Natural killer cell treated with Interleukin-12 subunit alpha and Interleukin-12 subunit beta and Interleukin-15 and Interleukin-18, amount 100 ng/mL, for 72 hours (primary cell): ENCODE data around the gene B4GALT1. TPM values are rescaled to one million over a fixed set of nuclear protein-coding genes. Genes with fewer than 3 reads are reported as not detected.
A peak's percentile ranks its signal among the peaks of the same experiment; 100 is the strongest.

ENCODE experiments used
- ATAC-seq, 2 donors: fragments of 150-1000 bp; cut with Tn5 transposase in 1 of 2; sonication (Bioruptor Pico), chemical (Tn5 transposase) in 1 of 2; 2 replicates each; pipeline ENCODE4 v1.10.0; 2021
- DNase-seq: peaks from one replicate; pipeline ENCODE4 v3.0.0; 2022; ENCODE audit warnings: low spot score
- H3K27ac Mint-ChIP-seq, 2 donors: 1 replicate in 1 of 2; 2 replicates in 1 of 2; pipeline ENCODE4 v1.8.0; 2022; ENCODE audit warnings: mixed read lengths in 2 of 2, mild to moderate bottlenecking in 1 of 2, moderate library complexity in 1 of 2
- H3K27me3 Mint-ChIP-seq, 2 donors: 1 replicate in 1 of 2; 2 replicates in 1 of 2; pipeline ENCODE4 v1.8.0; 2022; ENCODE audit warnings: mixed read lengths in 2 of 2
- H3K36me3 Mint-ChIP-seq: one replicate; pipeline ENCODE4 v1.8.0; 2022; ENCODE audit warnings: mixed read lengths
- H3K4me1 Mint-ChIP-seq, 2 donors: 1 replicate in 1 of 2; 2 replicates in 1 of 2; pipeline ENCODE4 v1.8.0; 2022; ENCODE audit warnings: low read depth in 2 of 2, mixed read lengths in 2 of 2, mild to moderate bottlenecking in 1 of 2
- H3K4me3 Mint-ChIP-seq: one replicate; pipeline ENCODE4 v1.8.0; 2022; ENCODE audit warnings: mixed read lengths
- H3K9me3 Mint-ChIP-seq: 2 replicates; pipeline ENCODE4 v1.8.0; 2022; ENCODE audit warnings: mixed read lengths
- total RNA-seq, 2 donors: library from RNA; stranded (reverse); gene quantifications; one replicate each; pipeline ENCODE4 v1.2.3, GENCODE V29; 2022

The B4GALT1 gene
- total RNA-seq, 2 donors from 2014 or later = 51.4 to 90.6 TPM

- DNase-seq = no peak
- ATAC-seq = no peak
- Mint-ChIP-seq H3K4me3 (no peak overlapping the region), H3K9me3 (no peaks in the 10 kb centered on the region), H3K4me1 (peaks cover 4 to 6% of the 10 kb centered on the region in 2 donors), H3K27ac (no peak overlapping the region), H3K36me3 (no peaks in the 10 kb centered on the region), H3K27me3 (peaks cover 0 to 5% of the 10 kb centered on the region in 2 donors)
Measured at GRCh38 chr9:33190021-33190705, 23.0 kb upstream of the B4GALT1 start.

GRCh38 chr9:33189331-33189791, 22.2 kb upstream of the B4GALT1 start:
- Mint-ChIP-seq H3K4me3 (no peak overlapping the region), H3K27ac (no peak overlapping the region), H3K36me3 (no peaks in the 10 kb centered on the region), H3K27me3 (peaks cover 0 to 5% of the 10 kb centered on the region in 2 donors), H3K9me3 (no peaks in the 10 kb centered on the region), H3K4me1 (peaks cover 4 to 6% of the 10 kb centered on the region in 2 donors)
- ATAC-seq = no peak
- DNase-seq = no peak

GRCh38 chr9:33188711-33189110, 21.6 kb upstream of the B4GALT1 start:
- H3K27ac Mint-ChIP-seq = no peak overlapping the region
- no peak overlapping the region for H3K4me3 Mint-ChIP-seq
- no peaks in the 10 kb centered on the region for H3K9me3 Mint-ChIP-seq
- no peaks in the 10 kb centered on the region for H3K36me3 Mint-ChIP-seq
- peaks cover 4 to 6% of the 10 kb centered on the region in 2 donors for H3K4me1 Mint-ChIP-seq
- H3K27me3 Mint-ChIP-seq = peaks cover 0 to 5% of the 10 kb centered on the region in 2 donors
- ATAC-seq = no peak
- DNase-seq = no peak

GRCh38 chr9:33187519-33188218, 20.5 kb upstream of the B4GALT1 start:
- peaks cover 4 to 6% of the 10 kb centered on the region in 2 donors for H3K4me1 Mint-ChIP-seq
- ATAC-seq = no peak

DNA sequence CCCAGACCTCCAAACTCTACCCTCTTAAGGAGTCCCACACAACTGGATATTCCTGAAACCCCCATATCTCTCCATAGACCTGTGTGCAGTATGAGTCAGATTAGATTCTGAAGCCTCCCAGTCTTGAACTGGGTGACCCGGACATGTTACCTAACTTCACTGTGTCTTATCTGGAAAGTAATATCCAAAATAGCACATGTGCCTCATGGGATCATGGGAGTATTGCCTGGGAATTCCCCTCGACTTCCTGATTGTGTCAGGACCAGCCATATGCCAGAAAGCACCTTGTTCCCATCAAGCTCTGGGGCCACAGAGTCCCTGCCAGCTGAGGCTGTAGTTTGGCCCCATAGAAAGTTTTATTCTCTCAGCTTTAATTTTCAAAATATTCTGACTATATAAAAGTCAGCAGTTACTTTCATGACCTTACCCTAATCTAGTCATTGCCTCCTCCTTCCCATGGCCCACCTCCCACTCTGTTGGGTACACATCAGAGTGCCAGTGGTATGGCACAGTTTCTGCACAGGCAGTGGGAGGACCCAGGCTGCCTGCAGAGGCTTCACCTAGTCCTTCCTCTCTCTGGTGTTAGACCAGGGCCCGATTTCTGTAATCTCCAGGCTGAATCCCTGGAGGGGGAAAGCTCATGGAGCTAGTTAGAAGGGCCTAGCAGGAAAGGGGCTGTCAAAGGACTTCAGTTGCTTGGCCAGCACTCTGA, 19.5 kb upstream of the B4GALT1 start:
- Mint-ChIP-seq H3K4me3 (no peak overlapping the region), H3K9me3 (no peaks in the 10 kb centered on the region), H3K27ac (no peak overlapping the region), H3K36me3 (no peaks in the 10 kb centered on the region), H3K4me1 (peaks cover 6 to 8% of the 10 kb centered on the region in 2 donors), H3K27me3 (peaks cover 0 to 5% of the 10 kb centered on the region in 2 donors)
- DNase-seq = no peak
- no peak for ATAC-seq

More at GRCh38 chr9:33187519-33188218, 20.5 kb upstream of the B4GALT1 start:
- peaks cover 0 to 5% of the 10 kb centered on the region in 2 donors for H3K27me3 Mint-ChIP-seq
- peak overlapping the region in 1 of 2 donors; percentile 61 for H3K27ac Mint-ChIP-seq
- no peak for DNase-seq
- no peaks in the 10 kb centered on the region for H3K9me3 Mint-ChIP-seq
- no peak overlapping the region for H3K4me3 Mint-ChIP-seq
- H3K36me3 Mint-ChIP-seq = no peaks in the 10 kb centered on the region

GRCh38 chr9:33185858-33186257, 18.7 kb upstream of the B4GALT1 start:
- H3K27ac Mint-ChIP-seq = peak overlapping the region in 1 of 2 donors; percentile 48
- no peaks in the 10 kb centered on the region for H3K36me3 Mint-ChIP-seq
- peaks cover 0 to 5% of the 10 kb centered on the region in 2 donors for H3K27me3 Mint-ChIP-seq
- DNase-seq (no peak), ATAC-seq (no peak)
- no peaks in the 10 kb centered on the region for H3K9me3 Mint-ChIP-seq
- H3K4me3 Mint-ChIP-seq = no peak overlapping the region
- H3K4me1 Mint-ChIP-seq = peaks cover 14 to 15% of the 10 kb centered on the region in 2 donors

GRCh38 chr9:33185406-33185805, 18.3 kb upstream of the B4GALT1 start:
- Mint-ChIP-seq H3K4me3 (no peak overlapping the region), H3K4me1 (peaks cover 18 to 19% of the 10 kb centered on the region in 2 donors), H3K9me3 (no peaks in the 10 kb centered on the region), H3K27ac (peak overlapping the region in 1 of 2 donors; percentile 48), H3K27me3 (peaks cover 0 to 5% of the 10 kb centered on the region in 2 donors), H3K36me3 (no peaks in the 10 kb centered on the region)
- DNase-seq (no peak), ATAC-seq (no peak)

DNA sequence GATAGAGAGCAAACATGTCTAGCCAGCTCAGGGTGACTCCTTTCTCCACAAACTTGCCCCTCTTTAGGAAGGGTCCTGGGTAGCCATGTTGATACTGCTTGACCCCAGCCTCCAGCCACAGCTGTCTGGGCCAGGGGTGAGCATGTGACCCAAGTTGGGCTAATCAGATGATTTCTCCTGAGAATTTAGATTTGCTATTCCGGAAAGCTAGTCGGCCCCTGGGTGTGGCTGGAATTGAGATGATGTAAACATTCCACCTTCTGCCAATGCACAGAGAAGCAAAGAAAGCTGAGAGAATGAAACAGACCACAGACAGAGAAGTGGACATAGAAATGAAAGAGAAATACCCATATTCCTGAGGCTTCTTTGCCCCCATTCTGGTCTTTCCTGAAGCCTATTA, 17.8 kb upstream of the B4GALT1 start:
- DNase-seq (no peak), ATAC-seq (no peak)
- peaks cover 20% of the 10 kb centered on the region in 2 donors for H3K4me1 Mint-ChIP-seq
- peaks cover 0 to 5% of the 10 kb centered on the region in 2 donors for H3K27me3 Mint-ChIP-seq
- peak overlapping the region in 1 of 2 donors; percentile 48 for H3K27ac Mint-ChIP-seq
- H3K4me3 Mint-ChIP-seq = no peak overlapping the region
- no peaks in the 10 kb centered on the region for H3K9me3 Mint-ChIP-seq
- H3K36me3 Mint-ChIP-seq = no peaks in the 10 kb centered on the region

- ATAC-seq (no peak), DNase-seq (no peak)
- Mint-ChIP-seq H3K27ac (peak overlapping the region in 1 of 2 donors; percentile 87), H3K36me3 (no peaks in the 10 kb centered on the region), H3K9me3 (no peaks in the 10 kb centered on the region), H3K4me3 (no peak overlapping the region), H3K4me1 (peaks cover 16 to 19% of the 10 kb centered on the region in 2 donors), H3K27me3 (no peaks in the 10 kb centered on the region)
Measured at GRCh38 chr9:33182519-33182918, 15.4 kb upstream of the B4GALT1 start.

DNA sequence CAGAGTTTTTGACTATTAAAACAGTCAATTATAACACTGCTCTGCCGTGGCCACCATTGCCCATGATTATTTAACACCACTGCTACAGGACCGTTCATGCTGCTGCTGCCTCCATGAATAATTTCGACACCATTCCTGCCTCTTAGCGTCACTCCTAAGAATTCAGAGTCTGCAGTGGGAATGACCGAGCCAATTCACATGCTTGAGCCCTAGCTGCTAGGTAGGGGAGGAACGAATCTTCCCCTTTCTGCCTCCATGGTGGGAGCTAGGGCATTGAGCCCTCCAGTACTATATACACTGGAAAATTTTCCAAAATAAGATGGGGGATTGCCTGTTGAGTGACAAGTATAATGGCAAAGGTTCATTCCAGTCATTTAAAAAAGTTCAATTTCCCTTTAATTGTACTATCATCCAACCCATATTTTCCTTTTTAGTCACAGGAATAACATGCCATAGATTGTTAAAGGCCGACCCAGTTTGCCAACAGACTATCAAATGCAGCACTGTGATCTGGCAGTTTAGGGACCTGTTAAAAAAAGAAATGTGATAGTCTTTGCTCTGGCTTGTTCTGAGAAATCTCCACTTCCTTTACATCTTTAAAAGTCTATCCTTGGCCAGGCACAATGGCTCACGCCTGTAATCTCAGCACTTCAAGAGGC, 13.5 kb upstream of the B4GALT1 start:
- Mint-ChIP-seq H3K27me3 (no peaks in the 10 kb centered on the region), H3K27ac (peak overlapping the region; percentile 32 to 87), H3K4me1 (peaks cover 14 to 21% of the 10 kb centered on the region in 2 donors), H3K4me3 (peak overlapping the region; percentile 35), H3K36me3 (no peaks in the 10 kb centered on the region), H3K9me3 (no peaks in the 10 kb centered on the region)
- ATAC-seq = peak; percentile 32 to 66
- DNase-seq = no peak

DNA sequence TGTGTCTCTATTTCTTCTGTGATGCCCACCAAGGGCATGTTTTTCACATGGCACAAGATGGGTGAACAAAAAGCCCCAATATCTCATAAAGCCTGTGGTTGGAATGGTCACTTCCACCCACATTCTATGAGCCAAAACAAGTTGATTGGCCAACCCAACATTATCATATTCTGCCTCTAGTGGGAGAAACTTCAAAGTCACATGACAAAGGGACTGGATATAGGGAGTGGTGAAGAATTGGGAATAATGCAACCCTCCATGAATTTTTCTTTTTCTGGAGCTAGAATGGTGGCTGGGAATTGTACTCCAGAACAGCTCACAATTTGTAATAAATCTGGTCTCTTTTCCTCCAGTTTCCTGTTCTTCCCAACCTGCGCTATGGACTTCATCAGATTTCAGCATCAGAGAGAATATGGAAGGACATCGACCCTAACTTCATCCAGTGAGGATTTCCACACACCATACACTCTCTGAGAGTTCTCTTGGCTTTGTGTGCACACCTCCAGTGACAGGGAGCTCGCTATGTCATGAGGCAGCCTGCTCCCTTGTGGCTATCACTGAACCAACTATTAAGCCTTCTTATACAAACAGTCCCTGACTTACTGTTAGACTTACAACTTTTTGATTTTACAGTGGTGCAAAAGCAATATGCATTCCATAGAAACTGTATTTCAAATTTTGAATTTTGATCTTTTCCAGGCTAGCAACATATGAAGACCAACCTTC, 12.0 kb upstream of the B4GALT1 start:
- H3K9me3 Mint-ChIP-seq = no peaks in the 10 kb centered on the region
- H3K4me1 Mint-ChIP-seq = peaks cover 14 to 22% of the 10 kb centered on the region in 2 donors
- no peaks in the 10 kb centered on the region for H3K36me3 Mint-ChIP-seq
- ATAC-seq = no peak
- no peak for DNase-seq
- no peak overlapping the region for H3K4me3 Mint-ChIP-seq
- no peak overlapping the region for H3K27ac Mint-ChIP-seq
- H3K27me3 Mint-ChIP-seq = no peaks in the 10 kb centered on the region

DNA sequence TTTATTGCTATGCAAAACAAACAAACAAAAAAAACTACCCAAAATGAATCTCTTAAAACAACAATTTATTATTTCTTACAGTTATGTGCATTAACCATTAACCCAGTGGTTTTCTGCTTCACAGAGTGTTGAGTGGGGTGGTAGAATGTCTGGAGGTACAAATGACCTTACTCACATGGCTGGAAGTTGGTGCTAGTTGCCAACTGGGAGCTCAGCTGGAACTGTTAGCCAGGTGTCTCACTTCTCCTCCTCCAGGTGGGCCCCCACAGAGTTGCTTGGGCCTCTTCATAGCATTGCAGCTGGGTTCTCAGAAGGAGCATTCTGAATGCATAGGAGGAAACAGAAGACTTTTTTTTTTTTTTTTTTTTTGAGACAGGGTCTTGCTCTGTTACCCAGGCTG, 10.5 kb upstream of the B4GALT1 start:
- Mint-ChIP-seq H3K4me1 (peaks cover 15 to 26% of the 10 kb centered on the region in 2 donors), H3K4me3 (no peak overlapping the region), H3K27me3 (no peaks in the 10 kb centered on the region), H3K9me3 (no peaks in the 10 kb centered on the region), H3K36me3 (no peaks in the 10 kb centered on the region), H3K27ac (no peak overlapping the region)
- no peak for DNase-seq
- no peak for ATAC-seq

DNA sequence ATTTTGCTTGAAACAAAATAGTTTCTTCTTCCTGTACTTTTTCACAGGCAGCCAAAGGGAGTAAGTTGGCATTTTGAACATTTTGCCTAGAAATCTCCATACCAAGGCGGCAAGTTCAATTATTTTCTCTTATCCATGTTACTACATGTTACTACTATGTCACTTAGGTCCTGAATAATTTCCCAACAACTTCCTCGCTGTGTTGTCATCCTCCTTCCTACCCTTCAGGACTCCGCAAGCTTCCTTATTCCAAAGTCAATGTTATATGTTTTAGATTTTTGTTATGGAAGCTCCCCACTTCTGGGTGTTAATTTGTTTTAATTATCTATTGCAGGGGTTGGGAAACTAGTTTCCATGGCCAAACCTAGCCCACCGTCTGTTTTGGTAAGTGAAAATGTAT, 9.9 kb upstream of the B4GALT1 start:
- ATAC-seq = no peak

More for the DNA sequence above, 9.9 kb upstream of the B4GALT1 start:
- Mint-ChIP-seq H3K27me3 (no peaks in the 10 kb centered on the region), H3K4me3 (no peak overlapping the region), H3K27ac (no peak overlapping the region), H3K4me1 (peaks cover 20 to 29% of the 10 kb centered on the region in 2 donors), H3K9me3 (no peaks in the 10 kb centered on the region), H3K36me3 (no peaks in the 10 kb centered on the region)
- DNase-seq = no peak
